Epithelial cell of esophagus (primary cell): ENCODE results near the gene USP9X.
A peak's percentile ranks its signal among the peaks of the same experiment; 100 is the strongest.
"Not testable (repeated sequence)": the region's sequence is repeated elsewhere in the genome, so short reads cannot be mapped to it uniquely, and the experiment has no call there.

ENCODE experiments used
- DNase-seq: peaks from one replicate; pipeline ENCODE4 v3.0.0; 2010; ENCODE audit warnings: low read depth
- H3K4me3 ChIP-seq: 2 replicates; pipeline ENCODE4 v1.5.1; 2011; ENCODE audit warnings: mild to moderate bottlenecking, low read length, control low read depth
- TF ChIP-seq, protein P1 (sequence below): IDR thresholded peaks from 2 replicates; pipeline ENCODE4 v1.5.1; 2011; ENCODE audit warnings: low read depth, mild to moderate bottlenecking, low read length, control low read depth, inconsistent platforms; ENCODE audit not compliant: insufficient read depth; ENCODE audit errors: missing control alignments

The USP9X gene

DNA sequence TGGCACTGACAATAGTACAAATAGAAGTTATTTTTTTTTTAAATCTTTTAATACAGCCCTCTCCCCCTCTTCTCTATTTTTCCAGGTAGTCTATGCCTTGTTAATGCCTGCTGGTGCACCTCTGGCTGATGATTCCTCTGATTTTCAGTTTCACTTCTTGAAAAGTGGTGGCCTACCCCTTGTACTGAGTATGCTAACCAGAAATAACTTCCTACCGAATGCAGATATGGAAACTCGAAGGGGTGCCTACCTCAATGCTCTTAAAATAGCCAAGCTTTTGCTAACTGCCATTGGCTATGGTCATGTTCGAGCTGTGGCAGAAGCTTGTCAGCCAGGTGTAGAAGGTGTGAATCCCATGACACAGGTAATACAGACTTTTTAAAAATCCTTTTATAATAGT lies 99.1 kb downstream of the USP9X start:
- TF ChIP-seq, protein P1, sequence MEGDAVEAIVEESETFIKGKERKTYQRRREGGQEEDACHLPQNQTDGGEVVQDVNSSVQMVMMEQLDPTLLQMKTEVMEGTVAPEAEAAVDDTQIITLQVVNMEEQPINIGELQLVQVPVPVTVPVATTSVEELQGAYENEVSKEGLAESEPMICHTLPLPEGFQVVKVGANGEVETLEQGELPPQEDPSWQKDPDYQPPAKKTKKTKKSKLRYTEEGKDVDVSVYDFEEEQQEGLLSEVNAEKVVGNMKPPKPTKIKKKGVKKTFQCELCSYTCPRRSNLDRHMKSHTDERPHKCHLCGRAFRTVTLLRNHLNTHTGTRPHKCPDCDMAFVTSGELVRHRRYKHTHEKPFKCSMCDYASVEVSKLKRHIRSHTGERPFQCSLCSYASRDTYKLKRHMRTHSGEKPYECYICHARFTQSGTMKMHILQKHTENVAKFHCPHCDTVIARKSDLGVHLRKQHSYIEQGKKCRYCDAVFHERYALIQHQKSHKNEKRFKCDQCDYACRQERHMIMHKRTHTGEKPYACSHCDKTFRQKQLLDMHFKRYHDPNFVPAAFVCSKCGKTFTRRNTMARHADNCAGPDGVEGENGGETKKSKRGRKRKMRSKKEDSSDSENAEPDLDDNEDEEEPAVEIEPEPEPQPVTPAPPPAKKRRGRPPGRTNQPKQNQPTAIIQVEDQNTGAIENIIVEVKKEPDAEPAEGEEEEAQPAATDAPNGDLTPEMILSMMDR = no peak
- DNase-seq = no peak
- H3K4me3 ChIP-seq = no peak overlapping the region

- H3K4me3 ChIP-seq, DNase-seq: not testable (repeated sequence)
These were observed 101.7 kb downstream of the USP9X start for GRCh38 chrX:41186946-41187345.

- H3K4me3 ChIP-seq = no peak overlapping the region
- TF ChIP-seq, protein P1 = no peak
- DNase-seq = no peak
These were observed 103.9 kb downstream of the USP9X start for GRCh38 chrX:41189156-41189555.

- H3K4me3 ChIP-seq = no peak overlapping the region
- TF ChIP-seq, protein P1 = no peak
- DNase-seq = peak; percentile 75
These were observed 107.6 kb downstream of the USP9X start for GRCh38 chrX:41192880-41193279.

DNA sequence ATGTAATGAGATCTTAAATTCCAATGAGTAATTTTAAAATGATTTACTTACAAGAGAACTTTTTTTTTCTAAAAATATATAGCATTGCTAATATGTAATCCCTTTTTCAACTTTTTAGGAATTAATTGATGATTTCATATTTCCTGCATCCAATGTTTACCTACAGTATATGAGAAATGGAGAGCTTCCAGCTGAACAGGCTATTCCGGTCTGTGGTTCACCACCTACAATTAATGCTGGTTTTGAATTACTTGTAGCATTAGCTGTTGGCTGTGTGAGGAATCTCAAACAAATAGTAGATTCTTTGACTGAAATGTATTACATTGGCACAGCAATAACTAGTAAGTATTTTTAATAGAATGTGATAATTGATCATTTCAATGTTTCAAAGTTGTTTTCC lies 113.2 kb downstream of the USP9X start:
- peak; percentile 73 for DNase-seq
- H3K4me3 ChIP-seq = no peak overlapping the region
- TF ChIP-seq, protein P1 = no peak

GRCh38 chrX:41200785-41201184 lies 115.5 kb downstream of the USP9X start:
- TF ChIP-seq, protein P1 = no peak
- DNase-seq = no peak
- no peak overlapping the region for H3K4me3 ChIP-seq

DNA sequence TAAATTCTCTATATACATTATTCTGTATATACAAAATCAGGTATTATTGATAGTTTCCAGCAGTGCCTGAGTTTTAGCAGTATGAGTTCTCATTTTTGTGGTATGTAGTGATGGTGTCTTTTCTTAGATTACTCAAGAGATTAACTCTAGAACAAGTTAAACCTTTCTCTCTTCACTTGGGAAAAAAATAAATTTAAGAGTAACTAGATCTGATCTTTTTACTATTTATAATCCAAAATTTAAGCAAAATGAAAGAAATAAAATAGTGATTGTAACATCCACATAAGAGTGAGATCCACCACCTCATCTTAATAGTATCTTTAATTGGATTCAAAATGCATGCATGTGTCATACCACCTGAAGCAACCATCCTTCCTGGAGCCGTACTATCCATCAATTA lies 124.6 kb downstream of the USP9X start:
- no peak for DNase-seq
- TF ChIP-seq, protein P1 = no peak

GRCh38 chrX:41224605-41225004 lies 139.4 kb downstream of the USP9X start:
- TF ChIP-seq, protein P1 = no peak
- no peak for DNase-seq
- H3K4me3 ChIP-seq = no peak overlapping the region

More for the DNA sequence above, 124.6 kb downstream of the USP9X start:
- H3K4me3 ChIP-seq = no peak overlapping the region
